Measurements from ENCODE around the gene LTA4H.

The LTA4H gene

GRCh38 chr12:96035283-96036236 lies at the start of gene LTA4H (continued):
- TF ChIP-seq ZNF518A (tag by site-specific recombination; conservative IDR thresholded peaks at IDR 0.05; ENCODE audit: low read depth) (peak; percentile 49; the same call in 1 of the 2 replicates), ZBTB7A (tag by site-specific recombination; IDR thresholded peaks at IDR 0.05; ENCODE audit: low read depth) (peak; percentile 87; the same call in 1 of the 2 replicates), ZNF335 (tag by site-specific recombination; conservative IDR thresholded peaks at IDR 0.05) (peak; percentile 100), ZNF843 (tag by site-specific recombination; IDR thresholded peaks at IDR 0.05) (peak; percentile 54; the same call in 1 of the 2 replicates), ZNF19 (tag by site-specific recombination; IDR thresholded peaks at IDR 0.05; ENCODE audit: low read depth) (no peak), ZNF274 (IDR thresholded peaks at IDR 0.05; ENCODE audit: low read length) (no peak), ZNF274 (tag by site-specific recombination; IDR thresholded peaks at IDR 0.05; ENCODE audit: borderline replicate concordance) (no peak), HIC1 (tag by site-specific recombination; IDR thresholded peaks at IDR 0.05) (peak; percentile 43; the same call in 1 of the 2 replicates), ZNF426 (tag by site-specific recombination; IDR thresholded peaks at IDR 0.05) (no peak), ZBTB17 (tag by site-specific recombination; IDR thresholded peaks at IDR 0.05) (peak; percentile 98), ZNF280D (tag by site-specific recombination; IDR thresholded peaks at IDR 0.05) (0 out of 2 replicates have a peak, but pooled peaks have one; percentile 30), ZNF777 (tag by site-specific recombination; IDR thresholded peaks at IDR 0.05; ENCODE audit: borderline replicate concordance) (peak; percentile 73; the same call in 1 of the 2 replicates), AEBP2 (tag by site-specific recombination; IDR thresholded peaks at IDR 0.05; ENCODE audit: borderline replicate concordance) (no peak), ZNF610 (tag by site-specific recombination; IDR thresholded peaks at IDR 0.05; ENCODE audit: borderline replicate concordance) (peak; percentile 81; the same call in 1 of the 2 replicates), ZFP69B (tag by site-specific recombination; IDR thresholded peaks at IDR 0.05) (peak; percentile 64; the same call in 1 of the 2 replicates), BCL11B (tag by site-specific recombination; IDR thresholded peaks at IDR 0.05; ENCODE audit: low read depth) (no peak), ZNF391 (tag by site-specific recombination; IDR thresholded peaks at IDR 0.05; ENCODE audit: borderline replicate concordance, low read depth) (peak; percentile 78; the same call in 1 of the 2 replicates), SP3 (tag by site-specific recombination; IDR thresholded peaks at IDR 0.05) (peak; percentile 89), ZBTB20 (tag by site-specific recombination; IDR thresholded peaks at IDR 0.05) (peak; percentile 88), ZNF366 (tag by site-specific recombination; conservative IDR thresholded peaks at IDR 0.05) (peak; percentile 98), ZNF433 (tag by site-specific recombination; IDR thresholded peaks at IDR 0.05; ENCODE audit: low read depth) (no peak), ZNF596 (tag by site-specific recombination; IDR thresholded peaks at IDR 0.05) (no peak), ZNF626 (tag by site-specific recombination; IDR thresholded peaks at IDR 0.05) (no peak), ZNF645 (tag by site-specific recombination; IDR thresholded peaks at IDR 0.05) (no peak), REPIN1 (tag by site-specific recombination; IDR thresholded peaks at IDR 0.05; ENCODE audit: low read depth) (0 out of 2 replicates have a peak, but pooled peaks have one; percentile 41)

Measured in HEK293 (cell line).